Measurements from ENCODE around the gene UGT1A4. TPM values are rescaled to one million over a fixed set of nuclear protein-coding genes. Genes with fewer than 3 reads are reported as not detected.

Gene UGT1A4
- polyA plus RNA-seq, 1 experiment: not detected

DNA sequence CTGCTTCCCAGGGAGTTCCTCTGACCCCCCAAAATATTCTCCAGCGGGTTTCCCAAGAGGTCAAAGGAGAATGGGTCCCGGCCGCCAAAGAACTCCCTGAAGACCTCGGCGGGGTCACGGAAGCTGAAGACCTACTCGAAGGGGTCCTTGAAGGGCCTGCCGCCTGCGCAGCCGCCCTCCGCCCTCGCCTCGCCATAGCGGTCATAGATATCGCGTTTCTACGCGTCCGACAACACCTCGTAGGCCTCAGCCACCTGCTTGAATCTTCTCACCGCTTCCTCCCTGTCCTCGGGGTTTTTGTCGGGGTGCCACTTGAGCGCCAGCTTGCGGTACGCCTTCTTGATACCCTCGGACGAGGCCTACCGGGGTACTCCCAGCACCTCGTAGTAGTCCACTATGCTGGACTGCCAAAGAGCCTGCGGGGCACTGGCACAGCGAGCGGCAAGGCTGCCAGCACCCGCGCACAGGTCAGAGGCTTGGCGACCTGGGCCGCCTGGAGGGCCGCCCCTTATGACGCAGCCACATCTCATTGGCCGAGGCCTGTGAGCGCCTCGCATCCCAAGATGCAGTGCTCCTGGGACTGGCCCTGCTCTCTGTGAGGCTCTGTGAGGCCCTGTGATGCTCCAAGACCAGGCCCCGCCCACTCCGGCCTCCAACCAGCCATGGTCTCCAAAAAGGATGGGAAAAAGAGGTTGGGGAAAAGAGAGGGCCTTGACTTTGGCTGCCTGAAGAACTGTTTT, 36.5 kb downstream of the UGT1A4 start:
- POLR2A ChIA-PET: no interaction called here
- TF ChIP-seq, protein P1, sequence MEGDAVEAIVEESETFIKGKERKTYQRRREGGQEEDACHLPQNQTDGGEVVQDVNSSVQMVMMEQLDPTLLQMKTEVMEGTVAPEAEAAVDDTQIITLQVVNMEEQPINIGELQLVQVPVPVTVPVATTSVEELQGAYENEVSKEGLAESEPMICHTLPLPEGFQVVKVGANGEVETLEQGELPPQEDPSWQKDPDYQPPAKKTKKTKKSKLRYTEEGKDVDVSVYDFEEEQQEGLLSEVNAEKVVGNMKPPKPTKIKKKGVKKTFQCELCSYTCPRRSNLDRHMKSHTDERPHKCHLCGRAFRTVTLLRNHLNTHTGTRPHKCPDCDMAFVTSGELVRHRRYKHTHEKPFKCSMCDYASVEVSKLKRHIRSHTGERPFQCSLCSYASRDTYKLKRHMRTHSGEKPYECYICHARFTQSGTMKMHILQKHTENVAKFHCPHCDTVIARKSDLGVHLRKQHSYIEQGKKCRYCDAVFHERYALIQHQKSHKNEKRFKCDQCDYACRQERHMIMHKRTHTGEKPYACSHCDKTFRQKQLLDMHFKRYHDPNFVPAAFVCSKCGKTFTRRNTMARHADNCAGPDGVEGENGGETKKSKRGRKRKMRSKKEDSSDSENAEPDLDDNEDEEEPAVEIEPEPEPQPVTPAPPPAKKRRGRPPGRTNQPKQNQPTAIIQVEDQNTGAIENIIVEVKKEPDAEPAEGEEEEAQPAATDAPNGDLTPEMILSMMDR (IDR thresholded peaks at IDR 0.05; ENCODE audit: insufficient read depth, low read depth, low read length): no peak
- no peak for DNase-seq (ENCODE audit: low read depth)
- CTCF ChIA-PET: no interaction called here
- no peaks in the 10 kb centered on the region; the same call in 1 of the 2 replicates for H3K27me3 ChIP-seq (ENCODE audit: control insufficient read depth, insufficient read depth, low read length)
- H3K36me3 ChIP-seq (ENCODE audit: control insufficient read depth, insufficient read depth, low read length): no peaks in the 10 kb centered on the region
- no peak overlapping the region for H3K4me3 ChIP-seq (ENCODE audit: low read depth, low read length)

DNA sequence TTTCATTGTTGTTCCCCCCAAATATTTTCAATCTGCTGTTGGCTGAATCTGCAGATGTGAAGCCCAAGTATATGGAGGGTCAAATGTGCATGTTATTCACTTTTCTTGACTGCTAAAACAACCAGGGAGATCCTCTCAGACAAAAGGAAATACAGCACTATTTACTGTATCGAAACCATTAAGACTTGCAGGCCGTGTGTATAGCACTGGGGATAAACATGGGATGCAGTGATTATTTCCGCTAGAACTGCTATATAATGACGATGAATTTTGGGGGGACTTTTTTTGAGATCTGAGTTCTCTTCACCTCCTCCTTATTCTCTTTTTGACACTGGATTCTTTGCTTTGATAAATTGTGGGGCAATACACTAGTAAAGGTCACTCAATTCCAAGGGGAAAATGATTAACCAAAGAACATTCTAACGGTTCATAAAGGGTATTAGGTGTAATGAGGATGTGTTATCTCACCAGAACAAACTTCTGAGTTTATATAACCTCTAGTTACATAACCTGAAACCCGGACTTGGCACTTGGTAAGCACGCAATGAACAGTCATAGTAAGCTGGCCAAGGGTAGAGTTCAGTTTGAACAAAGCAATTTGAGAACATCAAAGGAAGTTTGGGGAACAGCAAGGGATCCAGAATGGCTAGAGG, 38.0 kb downstream of the UGT1A4 start:
- no peak for DNase-seq (ENCODE audit: low read depth)
- POLR2A ChIA-PET: no interaction called here
- no peak overlapping the region for H3K4me3 ChIP-seq (ENCODE audit: low read depth, low read length)
- no peaks in the 10 kb centered on the region for H3K36me3 ChIP-seq (ENCODE audit: control insufficient read depth, insufficient read depth, low read length)
- CTCF ChIA-PET: no interaction called here
- no peaks in the 10 kb centered on the region; the same call in 1 of the 2 replicates for H3K27me3 ChIP-seq (ENCODE audit: control insufficient read depth, insufficient read depth, low read length)
- TF ChIP-seq, protein P1 (IDR thresholded peaks at IDR 0.05; ENCODE audit: insufficient read depth, low read depth, low read length): no peak

DNA sequence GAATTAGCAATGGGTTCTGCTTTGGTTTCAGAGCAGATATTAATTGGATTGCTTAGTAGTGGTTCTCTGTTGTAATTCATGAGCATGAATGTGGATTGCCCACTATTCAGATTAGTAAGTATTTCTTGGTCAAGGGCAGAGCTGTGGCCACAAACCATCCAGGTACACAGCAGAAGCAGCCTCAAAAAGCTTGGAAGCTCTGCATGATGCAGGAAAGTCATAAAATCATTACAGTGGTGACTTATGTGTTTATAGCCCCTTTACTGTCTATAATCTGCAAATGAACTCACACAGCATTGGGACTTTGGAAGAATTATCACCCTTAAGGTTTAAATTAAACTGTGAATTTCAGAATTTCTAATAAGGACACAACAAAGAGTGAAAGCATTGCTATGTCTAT, 39.6 kb downstream of the UGT1A4 start:
- DNase-seq (ENCODE audit: low read depth): no peak
- H3K4me3 ChIP-seq (ENCODE audit: low read depth, low read length): no peak overlapping the region
- ChIA-PET CTCF (no interaction called here), POLR2A (no interaction called here)
- H3K36me3 ChIP-seq (ENCODE audit: control insufficient read depth, insufficient read depth, low read length): no peaks in the 10 kb centered on the region
- H3K27me3 ChIP-seq (ENCODE audit: control insufficient read depth, insufficient read depth, low read length): no peaks in the 10 kb centered on the region; the same call in 1 of the 2 replicates
- TF ChIP-seq, protein P1 (IDR thresholded peaks at IDR 0.05; ENCODE audit: insufficient read depth, low read depth, low read length): no peak

DNA sequence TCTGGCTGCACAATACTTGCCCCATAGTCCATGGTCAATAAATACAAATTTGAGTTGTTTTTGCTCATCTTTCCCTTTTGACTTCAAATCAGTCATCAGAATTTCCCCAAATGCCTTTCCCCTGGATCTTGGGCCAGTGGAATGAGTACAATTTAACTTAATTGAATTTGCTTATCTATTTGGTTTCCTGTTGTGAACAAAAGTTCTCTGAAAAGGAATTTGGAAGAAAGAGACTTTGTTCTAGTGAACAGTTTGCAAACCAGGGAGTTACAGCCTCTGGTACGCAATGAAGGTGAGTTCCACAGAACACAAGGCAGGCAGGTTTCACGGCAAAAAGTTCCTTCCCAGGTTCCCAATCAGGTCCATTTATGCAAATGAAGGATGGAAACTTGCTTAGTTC, 40.3 kb downstream of the UGT1A4 start:
- CTCF ChIA-PET: no interaction called here

DNA sequence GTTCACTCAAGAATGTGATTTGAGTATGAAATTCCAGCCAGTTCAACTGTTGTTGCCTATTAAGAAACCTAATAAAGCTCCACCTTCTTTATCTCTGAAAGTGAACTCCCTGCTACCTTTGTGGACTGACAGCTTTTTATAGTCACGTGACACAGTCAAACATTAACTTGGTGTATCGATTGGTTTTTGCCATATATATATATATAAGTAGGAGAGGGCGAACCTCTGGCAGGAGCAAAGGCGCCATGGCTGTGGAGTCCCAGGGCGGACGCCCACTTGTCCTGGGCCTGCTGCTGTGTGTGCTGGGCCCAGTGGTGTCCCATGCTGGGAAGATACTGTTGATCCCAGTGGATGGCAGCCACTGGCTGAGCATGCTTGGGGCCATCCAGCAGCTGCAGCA, 41.5 kb downstream of the UGT1A4 start, which contains the start of gene UGT1A1:
Gene UGT1A1, plus strand, starts transcription at position 228 of the 400 bp plus-strand sequence. Its CDS starts 18 bp downstream, at position 246.
- TF ChIP-seq, protein P1 (IDR thresholded peaks at IDR 0.05; ENCODE audit: insufficient read depth, low read depth, low read length): no peak
- Histone ChIP-seq H3K4me3 (ENCODE audit: low read depth, low read length) (no peak within 1 kb of the TSS), H3K27me3 (ENCODE audit: control insufficient read depth, insufficient read depth, low read length) (no peaks in the 10 kb centered on the region; the same call in 1 of the 2 replicates), H3K36me3 (ENCODE audit: control insufficient read depth, insufficient read depth, low read length) (no peaks in the 10 kb centered on the region)
- CTCF ChIA-PET: no interaction called here
- no peak for DNase-seq (ENCODE audit: low read depth)
- POLR2A ChIA-PET: no interaction called here

More for the DNA sequence above, 40.3 kb downstream of the UGT1A4 start:
- TF ChIP-seq, protein P1 (IDR thresholded peaks at IDR 0.05; ENCODE audit: insufficient read depth, low read depth, low read length): no peak
- no peak for DNase-seq (ENCODE audit: low read depth)
- Histone ChIP-seq H3K36me3 (ENCODE audit: control insufficient read depth, insufficient read depth, low read length) (no peaks in the 10 kb centered on the region), H3K27me3 (ENCODE audit: control insufficient read depth, insufficient read depth, low read length) (no peaks in the 10 kb centered on the region; the same call in 1 of the 2 replicates), H3K4me3 (ENCODE audit: low read depth, low read length) (no peak overlapping the region)
- POLR2A ChIA-PET: no interaction called here
